HepG2 (cell line): Measurements from ENCODE around the gene METTL13. TPM values are rescaled to one million over a fixed set of nuclear protein-coding genes. Genes with fewer than 3 reads are reported as not detected.

Experiments
- BORCS8-MEF2B ChIP-seq: sonication (generic); formaldehyde crosslinking; IDR thresholded peaks from 2 replicates; pipeline ENCODE4 v1.8.0; 2022; ENCODE audit warnings: mild to moderate bottlenecking, missing genetic modification reagents
- GFI1 ChIP-seq: sonication (generic); formaldehyde crosslinking; IDR thresholded peaks from 2 replicates; pipeline ENCODE4 v1.5.0; 2020; ENCODE audit warnings: missing genetic modification reagents, mild to moderate bottlenecking, borderline replicate concordance
- KDM1A ChIP-seq: IDR thresholded peaks from 2 replicates; pipeline ENCODE4 v1.6.1; 2016; ENCODE audit warnings: missing compliant biosample characterization
- KLF11 ChIP-seq: IDR thresholded peaks from 2 replicates; pipeline ENCODE4 v1.6.1; 2016; ENCODE audit warnings: missing compliant biosample characterization
- NFYB ChIP-seq: sonication (generic); formaldehyde crosslinking; IDR thresholded peaks from 2 replicates; pipeline ENCODE4 v1.4.0; 2020; ENCODE audit warnings: missing genetic modification reagents
- SMARCC2 ChIP-seq: fragments of 450-650 bp; IDR thresholded peaks from 2 replicates; pipeline ENCODE4 v1.6.1; 2017; ENCODE audit warnings: antibody characterized with exemption, mild to moderate bottlenecking
- SRF ChIP-seq: IDR thresholded peaks from 2 replicates; pipeline ENCODE4 v1.6.1; 2011; ENCODE audit warnings: mild to moderate bottlenecking, low read depth, low read length, moderate library complexity
- SRY ChIP-seq: sonication (generic); formaldehyde crosslinking; IDR thresholded peaks from 2 replicates; pipeline ENCODE4 v1.8.0; 2022; ENCODE audit warnings: mild to moderate bottlenecking, missing genetic modification reagents
- ZFP82 ChIP-seq: sonication (generic); formaldehyde crosslinking; IDR thresholded peaks from 2 replicates; pipeline ENCODE4 v1.5.1; 2020; ENCODE audit warnings: mild to moderate bottlenecking, missing genetic modification reagents, borderline replicate concordance
- ZNF207 ChIP-seq: fragments of 450-650 bp; IDR thresholded peaks from 2 replicates; pipeline ENCODE4 v1.6.1; 2016; ENCODE audit warnings: antibody characterized with exemption, borderline replicate concordance
- ZNF331 ChIP-seq: sonication (generic); formaldehyde crosslinking; IDR thresholded peaks from 2 replicates; pipeline ENCODE4 v1.4.0; 2020; ENCODE audit warnings: missing genetic modification reagents
- ZNF776 ChIP-seq: sonication (generic); formaldehyde crosslinking; IDR thresholded peaks from 2 replicates; pipeline ENCODE4 v1.4.0; 2020; ENCODE audit warnings: mild to moderate bottlenecking, missing genetic modification reagents
- polyA plus RNA-seq, 8 experiments: library from polyadenylated mRNA; depleted of rRNA in 3 of 8; stranded (reverse) in 7 of 8; unstranded in 1 of 8; fragments of >200 nt; fragmentation: Illumina TruSeq in 4 of 8; extraction: Trizol in 4 of 8; gene quantifications; 2 replicates each; pipeline versions ENCODE4 v1.2.1 to v1.2.3, GENCODE V29; 2011 to 2016; ENCODE audit warnings: low read depth in 4 of 8, missing spikeins in 1 of 8, mixed read lengths in 1 of 8; ENCODE audit not compliant: insufficient read depth in 1 of 8
- total RNA-seq, 5 experiments: library from RNA; depleted of rRNA; stranded (reverse); fragments of >200 nt; fragmentation: Illumina TruSeq; extraction: Trizol; gene quantifications; 2 replicates each; pipeline ENCODE4 v1.2.3, GENCODE V29; 2016; ENCODE audit warnings: low read depth in 1 of 5
- TF ChIP-seq, protein P1 (sequence below): sonication (generic); formaldehyde crosslinking; conservative IDR thresholded peaks from 2 replicates; pipeline ENCODE4 v1.8.0; 2022; ENCODE audit warnings: low read depth, missing genetic modification reagents
- TF ChIP-seq, protein P2 (sequence below): sonication (generic); formaldehyde crosslinking; IDR thresholded peaks from 2 replicates; pipeline ENCODE4 v1.8.0; 2022; ENCODE audit warnings: missing genetic modification reagents, low read depth, mild to moderate bottlenecking, borderline replicate concordance
- TF ChIP-seq, protein P3 (sequence below): sonication (generic); formaldehyde crosslinking; IDR thresholded peaks from 2 replicates; pipeline ENCODE4 v1.4.0; 2020; ENCODE audit warnings: missing genetic modification reagents
- TF ChIP-seq, protein P4 (sequence below): sonication (generic); formaldehyde crosslinking; IDR thresholded peaks from 2 replicates; pipeline ENCODE4 v1.8.0; 2022; ENCODE audit warnings: missing genetic modification reagents, mild to moderate bottlenecking, moderate library complexity, borderline replicate concordance
- TF ChIP-seq, protein P5 (sequence below): sonication (generic); formaldehyde crosslinking; IDR thresholded peaks from 2 replicates; pipeline ENCODE4 v1.8.1; 2023; ENCODE audit warnings: missing genetic modification reagents, mild to moderate bottlenecking, borderline replicate concordance
- TF ChIP-seq, protein P6 (sequence below): sonication (generic); formaldehyde crosslinking; IDR thresholded peaks from 2 replicates; pipeline ENCODE4 v1.9.0; 2022; ENCODE audit warnings: low read depth, missing genetic modification reagents
- TF ChIP-seq, protein P7 (sequence below): sonication (generic); formaldehyde crosslinking; IDR thresholded peaks from 2 replicates; pipeline ENCODE4 v1.5.0; 2020; ENCODE audit warnings: missing genetic modification reagents
- TF ChIP-seq, protein P8 (sequence below): sonication (generic); formaldehyde crosslinking; IDR thresholded peaks from 2 replicates; pipeline ENCODE4 v1.5.1; 2020; ENCODE audit warnings: missing genetic modification reagents, mild to moderate bottlenecking, borderline replicate concordance

Gene METTL13
- total and polyA plus RNA-seq, 2 of the 13 experiments (the other 11 are each of a cell fraction or from before 2014, with no cell fraction given) = 18.6 to 22.8 TPM

DNA sequence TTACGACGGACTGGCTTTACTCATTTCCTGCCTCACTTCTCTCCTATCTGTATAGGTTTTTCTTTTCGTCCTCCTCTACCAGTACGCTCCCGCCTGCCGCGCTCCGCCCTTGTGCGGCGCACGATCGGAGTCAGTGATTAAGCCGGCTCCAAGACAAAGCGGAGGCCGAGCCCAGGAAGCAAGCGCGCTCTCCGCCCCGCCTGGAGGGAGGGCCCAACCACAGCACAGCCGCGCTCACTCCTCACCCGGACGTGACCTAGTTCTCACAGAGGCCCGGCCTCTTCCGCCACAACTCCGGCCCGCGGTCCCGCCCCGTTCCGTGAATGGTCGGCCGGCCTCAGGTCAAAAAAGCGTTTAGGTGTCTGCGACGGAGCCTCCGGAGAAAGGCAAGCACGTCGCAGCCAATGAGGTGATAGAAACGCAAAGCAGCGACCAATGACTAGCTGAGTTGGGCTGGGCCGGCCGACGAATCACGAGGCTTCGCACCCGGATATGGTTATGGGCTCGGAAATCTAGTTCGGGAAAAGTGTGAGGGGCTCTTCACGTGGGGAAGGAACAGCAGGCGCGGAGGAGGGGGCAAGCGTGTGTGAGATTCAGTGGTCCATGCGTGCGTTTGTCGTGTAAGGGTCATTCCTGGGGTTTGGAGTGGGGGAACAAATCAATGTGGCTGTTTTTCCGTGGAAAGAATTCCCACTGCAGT lies at the start of gene METTL13 (continued):
- TF ChIP-seq, protein P1, sequence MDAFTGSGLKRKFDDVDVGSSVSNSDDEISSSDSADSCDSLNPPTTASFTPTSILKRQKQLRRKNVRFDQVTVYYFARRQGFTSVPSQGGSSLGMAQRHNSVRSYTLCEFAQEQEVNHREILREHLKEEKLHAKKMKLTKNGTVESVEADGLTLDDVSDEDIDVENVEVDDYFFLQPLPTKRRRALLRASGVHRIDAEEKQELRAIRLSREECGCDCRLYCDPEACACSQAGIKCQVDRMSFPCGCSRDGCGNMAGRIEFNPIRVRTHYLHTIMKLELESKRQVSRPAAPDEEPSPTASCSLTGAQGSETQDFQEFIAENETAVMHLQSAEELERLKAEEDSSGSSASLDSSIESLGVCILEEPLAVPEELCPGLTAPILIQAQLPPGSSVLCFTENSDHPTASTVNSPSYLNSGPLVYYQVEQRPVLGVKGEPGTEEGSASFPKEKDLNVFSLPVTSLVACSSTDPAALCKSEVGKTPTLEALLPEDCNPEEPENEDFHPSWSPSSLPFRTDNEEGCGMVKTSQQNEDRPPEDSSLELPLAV (CRISPR knock-in tag) = no peak
- TF ChIP-seq ZNF776 (CRISPR knock-in tag) = no peak
- TF ChIP-seq, protein P2, sequence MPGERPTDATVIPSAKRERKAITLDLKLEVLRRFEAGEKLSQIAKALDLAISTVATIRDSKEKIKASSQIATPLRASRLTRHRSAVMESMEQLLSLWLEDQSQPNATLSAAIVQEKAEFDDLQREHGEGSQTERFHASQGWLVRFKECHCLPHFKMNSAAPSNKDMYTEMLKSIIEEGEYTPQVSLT (CRISPR knock-in tag) = no peak
- TF ChIP-seq, protein P3, sequence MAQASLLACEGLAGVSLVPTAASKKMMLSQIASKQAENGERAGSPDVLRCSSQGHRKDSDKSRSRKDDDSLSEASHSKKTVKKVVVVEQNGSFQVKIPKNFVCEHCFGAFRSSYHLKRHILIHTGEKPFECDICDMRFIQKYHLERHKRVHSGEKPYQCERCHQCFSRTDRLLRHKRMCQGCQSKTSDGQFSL (CRISPR knock-in tag) = no peak
- TF ChIP-seq, protein P4, sequence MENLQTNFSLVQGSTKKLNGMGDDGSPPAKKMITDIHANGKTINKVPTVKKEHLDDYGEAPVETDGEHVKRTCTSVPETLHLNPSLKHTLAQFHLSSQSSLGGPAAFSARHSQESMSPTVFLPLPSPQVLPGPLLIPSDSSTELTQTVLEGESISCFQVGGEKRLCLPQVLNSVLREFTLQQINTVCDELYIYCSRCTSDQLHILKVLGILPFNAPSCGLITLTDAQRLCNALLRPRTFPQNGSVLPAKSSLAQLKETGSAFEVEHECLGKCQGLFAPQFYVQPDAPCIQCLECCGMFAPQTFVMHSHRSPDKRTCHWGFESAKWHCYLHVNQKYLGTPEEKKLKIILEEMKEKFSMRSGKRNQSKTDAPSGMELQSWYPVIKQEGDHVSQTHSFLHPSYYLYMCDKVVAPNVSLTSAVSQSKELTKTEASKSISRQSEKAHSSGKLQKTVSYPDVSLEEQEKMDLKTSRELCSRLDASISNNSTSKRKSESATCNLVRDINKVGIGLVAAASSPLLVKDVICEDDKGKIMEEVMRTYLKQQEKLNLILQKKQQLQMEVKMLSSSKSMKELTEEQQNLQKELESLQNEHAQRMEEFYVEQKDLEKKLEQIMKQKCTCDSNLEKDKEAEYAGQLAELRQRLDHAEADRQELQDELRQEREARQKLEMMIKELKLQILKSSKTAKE (CRISPR knock-in tag) = no peak
- no peak for TF ChIP-seq KLF11 (CRISPR knock-in tag)
- TF ChIP-seq ZNF331 (CRISPR knock-in tag) = peak; percentile 46; the same call in 1 of the 2 replicates
- peak; percentile 98 for TF ChIP-seq NFYB (CRISPR knock-in tag)
- no peak for TF ChIP-seq BORCS8-MEF2B (CRISPR knock-in tag)
- no peak for TF ChIP-seq SRY (CRISPR knock-in tag)
- no peak for TF ChIP-seq ZFP82 (CRISPR knock-in tag)
- TF ChIP-seq, protein P5, sequence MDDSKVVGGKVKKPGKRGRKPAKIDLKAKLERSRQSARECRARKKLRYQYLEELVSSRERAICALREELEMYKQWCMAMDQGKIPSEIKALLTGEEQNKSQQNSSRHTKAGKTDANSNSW = no peak
- TF ChIP-seq GFI1 (CRISPR knock-in tag) = no peak
- TF ChIP-seq, protein P6, sequence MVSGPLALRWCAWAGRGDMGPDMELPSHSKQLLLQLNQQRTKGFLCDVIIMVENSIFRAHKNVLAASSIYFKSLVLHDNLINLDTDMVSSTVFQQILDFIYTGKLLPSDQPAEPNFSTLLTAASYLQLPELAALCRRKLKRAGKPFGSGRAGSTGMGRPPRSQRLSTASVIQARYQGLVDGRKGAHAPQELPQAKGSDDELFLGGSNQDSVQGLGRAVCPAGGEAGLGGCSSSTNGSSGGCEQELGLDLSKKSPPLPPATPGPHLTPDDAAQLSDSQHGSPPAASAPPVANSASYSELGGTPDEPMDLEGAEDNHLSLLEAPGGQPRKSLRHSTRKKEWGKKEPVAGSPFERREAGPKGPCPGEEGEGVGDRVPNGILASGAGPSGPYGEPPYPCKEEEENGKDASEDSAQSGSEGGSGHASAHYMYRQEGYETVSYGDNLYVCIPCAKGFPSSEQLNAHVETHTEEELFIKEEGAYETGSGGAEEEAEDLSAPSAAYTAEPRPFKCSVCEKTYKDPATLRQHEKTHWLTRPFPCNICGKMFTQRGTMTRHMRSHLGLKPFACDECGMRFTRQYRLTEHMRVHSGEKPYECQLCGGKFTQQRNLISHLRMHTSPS (CRISPR knock-in tag) = no peak
- no peak for TF ChIP-seq KDM1A
- TF ChIP-seq SRF = peak; percentile 85
- no peak for TF ChIP-seq SMARCC2
- TF ChIP-seq ZNF207 = no peak
- TF ChIP-seq, protein P7, sequence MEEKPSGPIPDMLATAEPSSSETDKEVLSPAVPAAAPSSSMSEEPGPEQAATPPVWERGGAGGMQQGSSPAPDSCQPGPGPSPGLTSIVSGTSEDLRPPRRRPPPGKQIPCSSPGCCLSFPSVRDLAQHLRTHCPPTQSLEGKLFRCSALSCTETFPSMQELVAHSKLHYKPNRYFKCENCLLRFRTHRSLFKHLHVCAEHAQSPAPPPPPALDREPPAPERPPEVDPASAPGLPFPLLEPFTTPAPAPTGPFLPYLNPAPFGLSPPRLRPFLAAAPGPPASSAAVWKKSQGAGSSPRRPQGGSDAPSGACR = no peak
- TF ChIP-seq, protein P8, sequence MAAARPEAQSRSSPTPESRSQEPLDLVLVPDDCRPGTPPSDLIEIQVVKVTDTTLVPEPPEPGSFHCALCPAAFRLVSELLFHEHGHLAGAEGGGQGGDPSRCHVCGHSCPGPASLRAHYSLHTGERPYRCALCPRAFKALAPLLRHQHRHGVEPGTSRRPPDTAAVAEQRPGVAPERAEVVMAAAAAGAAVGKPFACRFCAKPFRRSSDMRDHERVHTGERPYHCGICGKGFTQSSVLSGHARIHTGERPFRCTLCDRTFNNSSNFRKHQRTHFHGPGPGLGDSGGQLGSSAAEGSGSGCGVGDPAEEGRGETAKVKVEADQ (CRISPR knock-in tag) = peak; percentile 27; the same call in 1 of the 2 replicates
